A549 (cell line): ENCODE measurements around the gene C14orf132. TPM values are rescaled to one million over a fixed set of nuclear protein-coding genes. Genes with fewer than 3 reads are reported as not detected.

Experiments
- ATAC-seq, 2 experiments: fragments of 200-7000 bp in 1 of 2; fragments of >200 bp in 1 of 2; cut with Nextera tagmentation in 1 of 2; cut with Tn5 transposase in 1 of 2; 3 replicates each; pipeline versions ENCODE4 v1.8.0 to v1.9.1; 2018 to 2020; ENCODE audit warnings: mild to moderate bottlenecking in 1 of 2, moderate library complexity in 1 of 2
- CTCF ChIA-PET: fragments of 300-600 bp; sonication (Branson Sonifier 250); formaldehyde crosslinking; extraction: SDS; loops from one replicate; lab custom pipeline; 2021; ENCODE audit warnings: antibody characterized with exemption, inconsistent platforms; lab: Yijun Ruan, JAX
- POLR2A ChIA-PET: fragments of 350-600 bp; formaldehyde crosslinking; extraction: SDS; loops from one replicate; lab custom pipeline; 2021; ENCODE audit warnings: antibody characterized with exemption, inconsistent platforms; lab: Yijun Ruan, JAX
- DNase-seq, 2 experiments: peaks; one replicate each; pipeline versions ENCODE4 v3.0.0 to v3.0.0-alpha.2; 2011 to 2016; ENCODE audit warnings: low read depth in 1 of 2, low spot score in 1 of 2
- FAIRE-seq: peaks from 2 replicates; lab custom pipeline; 2011; peaks lifted over from hg19 to GRCh38; lab: Jason Lieb, UNC
- H3K27ac ChIP-seq, 2 experiments: fragments of >200 bp; sonication (Bioruptor Twin); formaldehyde crosslinking; 3 replicates each; pipeline ENCODE4 v1.5.1; 2016 to 2017
- H3K4me1 ChIP-seq: fragments of >200 bp; sonication (Bioruptor Twin); formaldehyde crosslinking; 3 replicates; pipeline ENCODE4 v1.6.1; 2016
- H3K4me2 ChIP-seq: fragments of >200 bp; sonication (Bioruptor Twin); formaldehyde crosslinking; 3 replicates; pipeline ENCODE4 v1.6.1; 2016
- H3K4me3 ChIP-seq: fragments of >200 bp; sonication (Bioruptor Twin); formaldehyde crosslinking; 3 replicates; pipeline ENCODE4 v1.5.1; 2016
- H3K9me3 ChIP-seq: fragments of >200 bp; sonication (Bioruptor Twin); formaldehyde crosslinking; 3 replicates; pipeline ENCODE4 v1.6.1; 2016
- CHD2 ChIP-seq: fragments of 150-350 bp; IDR thresholded peaks from 2 replicates; pipeline ENCODE4 v1.6.1; 2014; ENCODE audit warnings: low read length; ENCODE audit not compliant: partially characterized antibody
- EHF ChIP-seq: fragments of 250-450 bp; sonication (Bioruptor Pico); IDR thresholded peaks from 2 replicates; pipeline ENCODE4 v1.5.0; 2020; ENCODE audit warnings: mild to moderate bottlenecking
- EP300 ChIP-seq, 2 experiments: fragments of >200 bp; sonication (Bioruptor Twin); formaldehyde crosslinking; IDR thresholded peaks; 2 replicates in 1 of 2; 3 replicates in 1 of 2; pipeline ENCODE4 v1.6.1; 2016 to 2017
- ESRRA ChIP-seq: fragments of 150-350 bp; IDR thresholded peaks from 2 replicates; pipeline ENCODE4 v1.6.1; 2014; ENCODE audit warnings: mild to moderate bottlenecking, low read length, borderline replicate concordance
- GATA3 ChIP-seq: IDR thresholded peaks from 2 replicates; pipeline ENCODE4 v1.6.1; 2012; ENCODE audit warnings: borderline replicate concordance
- HDAC2 ChIP-seq: fragments of 200-600 bp; sonication (generic); IDR thresholded peaks from 2 replicates; pipeline ENCODE4 v1.6.1; 2016
- HEYL ChIP-seq: fragments of 250-450 bp; sonication (Bioruptor Pico); IDR thresholded peaks from 2 replicates; pipeline ENCODE4 v1.8.0; 2021; ENCODE audit warnings: mild to moderate bottlenecking, moderate library complexity
- HOXB5 ChIP-seq: fragments of 250-450 bp; sonication (Bioruptor Pico); IDR thresholded peaks from 2 replicates; pipeline ENCODE4 v1.5.0; 2020; ENCODE audit warnings: mild to moderate bottlenecking, moderate library complexity
- JUN ChIP-seq, 2 experiments: fragments of >200 bp; sonication (Bioruptor Twin); formaldehyde crosslinking; IDR thresholded peaks; 2 replicates in 1 of 2; 3 replicates in 1 of 2; pipeline ENCODE4 v1.6.1; 2016 to 2017
- MAZ ChIP-seq: fragments of 150-350 bp; IDR thresholded peaks from 2 replicates; pipeline ENCODE4 v1.6.1; 2014; ENCODE audit warnings: antibody characterized with exemption, low read depth, low read length, borderline replicate concordance
- POLR2AphosphoS2 ChIP-seq: conservative IDR thresholded peaks from 2 replicates; pipeline ENCODE4 v1.6.1; 2012; ENCODE audit warnings: low read length, improper control_type of control experiment, inconsistent platforms
- RARB ChIP-seq: fragments of 250-450 bp; sonication (Bioruptor Pico); IDR thresholded peaks from 2 replicates; pipeline ENCODE4 v1.8.0; 2021; ENCODE audit warnings: mild to moderate bottlenecking, moderate library complexity
- RNF2 ChIP-seq: fragments of 200-600 bp; sonication (generic); IDR thresholded peaks from 2 replicates; pipeline ENCODE4 v1.6.1; 2016; ENCODE audit warnings: low read depth, mild to moderate bottlenecking, antibody characterized with exemption, moderate library complexity, borderline replicate concordance
- SMC3 ChIP-seq: fragments of >200 bp; sonication (Bioruptor Twin); formaldehyde crosslinking; IDR thresholded peaks from 3 replicates; pipeline ENCODE4 v1.6.1; 2018; ENCODE audit warnings: inconsistent platforms
- TFCP2L1 ChIP-seq: fragments of 250-450 bp; sonication (Bioruptor Pico); IDR thresholded peaks from 2 replicates; pipeline ENCODE4 v1.5.0; 2021; ENCODE audit warnings: mild to moderate bottlenecking
- ZC3H11A ChIP-seq: fragments of 450-650 bp; IDR thresholded peaks from 2 replicates; pipeline ENCODE4 v1.6.1; 2014; ENCODE audit warnings: antibody characterized with exemption, mild to moderate bottlenecking
- ZFP36 ChIP-seq: fragments of 450-650 bp; IDR thresholded peaks from 2 replicates; pipeline ENCODE4 v1.6.1; 2014; ENCODE audit warnings: borderline replicate concordance; ENCODE audit not compliant: partially characterized antibody
- ZNF302 ChIP-seq: fragments of 250-450 bp; sonication (Bioruptor Pico); IDR thresholded peaks from 2 replicates; pipeline ENCODE4 v1.9.0; 2021; ENCODE audit warnings: inconsistent platforms, mild to moderate bottlenecking, moderate library complexity
- WGBS: methylation state at CpG from one replicate; pipeline ENCODE4 v1.1.6; 2017; ENCODE audit errors: missing lambda C conversion rate; 5-methylcytosine and 5-hydroxymethylcytosine counted together
- polyA plus RNA-seq, 4 experiments: library from polyadenylated mRNA; depleted of rRNA in 3 of 4; stranded (reverse); fragments of >200 nt; fragmentation: RNase III in 1 of 4; extraction: RNeasy Plus Mini Kit Qiagen cat#74134 plus additional on column Dnase treatment in 1 of 4; gene quantifications; 2 replicates in 3 of 4; 3 replicates in 1 of 4; pipeline ENCODE4 v1.2.3, GENCODE V29; 2011 to 2017
- TF ChIP-seq, protein P1 (sequence below): IDR thresholded peaks from 2 replicates; pipeline ENCODE4 v1.6.1; 2012
- TF ChIP-seq, protein P2 (sequence below): fragments of >200 bp; sonication (Bioruptor Twin); formaldehyde crosslinking; IDR thresholded peaks from 2 replicates; pipeline ENCODE4 v1.6.1; 2016
- TF ChIP-seq, protein P3 (sequence below): IDR thresholded peaks from 2 replicates; pipeline ENCODE4 v1.6.1; 2012; ENCODE audit warnings: low read depth, borderline replicate concordance
- TF ChIP-seq, protein P4 (sequence below): fragments of 250-450 bp; sonication (Bioruptor Pico); IDR thresholded peaks from 2 replicates; pipeline ENCODE4 v1.5.0; 2020; ENCODE audit warnings: low read depth, mild to moderate bottlenecking, moderate library complexity
- TF ChIP-seq, protein P5 (sequence below): fragments of 200-600 bp; sonication (generic); IDR thresholded peaks from 2 replicates; pipeline ENCODE4 v1.6.1; 2016; ENCODE audit warnings: antibody characterized with exemption, mild to moderate bottlenecking, moderate library complexity
- TF ChIP-seq, protein P6 (sequence below): IDR thresholded peaks from 2 replicates; pipeline ENCODE4 v1.6.1; 2012
- TF ChIP-seq, protein P7 (sequence below): fragments of 450-650 bp; IDR thresholded peaks from 2 replicates; pipeline ENCODE4 v1.6.1; 2014; ENCODE audit warnings: antibody characterized with exemption

The C14orf132 gene
- polyA plus RNA-seq, 2 of the 4 experiments (the other 2 are of a cell fraction): 4.6 to 8.5 TPM

DNA sequence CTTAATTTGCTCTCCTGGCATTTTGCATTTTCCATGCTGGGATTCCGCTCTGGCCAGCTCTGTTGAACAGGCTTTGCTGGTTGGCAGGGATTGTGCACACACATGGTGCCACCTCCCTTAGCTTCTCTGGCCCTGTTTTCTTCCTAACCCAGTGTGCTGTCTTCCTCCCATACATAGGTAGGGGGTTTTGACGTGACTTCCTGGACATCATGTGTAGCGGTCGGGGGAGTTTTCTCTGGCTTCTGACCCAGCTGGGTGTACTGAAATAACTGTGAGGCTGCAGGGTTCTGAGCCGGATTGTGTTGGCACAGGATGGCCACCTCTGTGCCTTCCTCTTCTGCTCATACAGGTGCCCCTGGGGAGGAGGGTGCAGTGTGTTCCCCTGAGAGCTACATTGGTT is 25.7 kb downstream of the C14orf132 start:
- TF ChIP-seq, protein P1, sequence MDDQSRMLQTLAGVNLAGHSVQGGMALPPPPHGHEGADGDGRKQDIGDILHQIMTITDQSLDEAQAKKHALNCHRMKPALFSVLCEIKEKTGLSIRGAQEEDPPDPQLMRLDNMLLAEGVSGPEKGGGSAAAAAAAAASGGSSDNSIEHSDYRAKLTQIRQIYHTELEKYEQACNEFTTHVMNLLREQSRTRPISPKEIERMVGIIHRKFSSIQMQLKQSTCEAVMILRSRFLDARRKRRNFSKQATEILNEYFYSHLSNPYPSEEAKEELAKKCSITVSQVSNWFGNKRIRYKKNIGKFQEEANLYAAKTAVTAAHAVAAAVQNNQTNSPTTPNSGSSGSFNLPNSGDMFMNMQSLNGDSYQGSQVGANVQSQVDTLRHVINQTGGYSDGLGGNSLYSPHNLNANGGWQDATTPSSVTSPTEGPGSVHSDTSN: no peak
- TF ChIP-seq JUN (IDR thresholded peaks at IDR 0.05) (no peak), HOXB5 (CRISPR knock-in tag) (no peak), CHD2 (no peak), HEYL (CRISPR knock-in tag) (no peak), TFCP2L1 (CRISPR knock-in tag) (no peak)
- 79% methylated on average over 5 of the region's 5 CpGs for WGBS
- no peaks in the 10 kb centered on the region for H3K4me1 ChIP-seq
- no peak for DNase-seq
- no peak overlapping the region for H3K4me2 ChIP-seq
- POLR2A ChIA-PET: no interaction called here
- H3K27ac ChIP-seq: no peak overlapping the region
- H3K9me3 ChIP-seq: no peaks in the 10 kb centered on the region
- no peak for FAIRE-seq
- H3K4me3 ChIP-seq: no peak overlapping the region
- ATAC-seq: no peak
- CTCF ChIA-PET: interaction anchor here (0.5 to 1.3 kb wide), 3 partner anchors 27 to 1635 kb away, joined by 3 read pairs; no protein-coding TSS in a partner anchor

DNA sequence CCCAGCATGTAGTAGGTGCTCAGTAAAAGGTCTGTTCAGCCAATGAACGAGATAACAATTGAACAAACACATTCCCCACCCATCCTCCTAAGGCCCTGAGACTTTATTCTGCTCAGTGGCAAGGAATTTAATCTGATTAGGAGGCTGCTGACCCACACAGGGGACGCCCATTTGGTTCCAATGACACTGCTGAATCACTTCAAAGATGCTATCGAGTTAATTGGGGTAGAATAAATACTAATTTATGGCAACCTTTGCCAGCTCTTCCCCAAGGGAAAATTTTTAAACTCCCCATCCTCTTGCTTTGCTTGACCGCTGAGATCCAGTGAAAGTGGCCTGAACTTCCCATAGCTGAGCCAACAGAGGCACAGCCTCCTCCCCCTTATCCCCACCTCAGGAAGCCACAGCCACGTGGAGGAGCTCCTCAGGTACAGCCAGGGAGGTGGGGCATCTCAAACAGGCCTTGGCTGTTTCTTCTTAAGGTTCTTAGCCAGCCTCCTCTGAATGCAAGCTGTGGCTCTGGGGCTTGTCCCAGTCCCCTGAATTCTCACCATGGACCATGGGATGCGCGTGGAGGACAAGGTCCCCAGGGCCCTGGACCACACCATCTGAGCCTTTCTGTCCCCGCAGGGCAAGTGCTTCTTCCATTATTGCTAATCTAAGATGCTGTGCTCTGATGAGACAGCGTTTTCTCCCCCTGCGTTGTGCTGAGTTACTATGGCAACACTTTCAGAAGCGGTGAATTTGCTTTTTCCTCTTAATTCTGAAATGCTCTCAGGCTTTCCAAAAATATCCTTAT is 26.7 kb downstream of the C14orf132 start:
- no peak for TF ChIP-seq ZNF302 (CRISPR knock-in tag)
- no peak for TF ChIP-seq ZFP36
- TF ChIP-seq EP300 (IDR thresholded peaks at IDR 0.05): no peak
- no peak for TF ChIP-seq CHD2
- no peak for TF ChIP-seq SMC3
- TF ChIP-seq HDAC2: no peak
- no peak for TF ChIP-seq GATA3
- TF ChIP-seq, protein P2, sequence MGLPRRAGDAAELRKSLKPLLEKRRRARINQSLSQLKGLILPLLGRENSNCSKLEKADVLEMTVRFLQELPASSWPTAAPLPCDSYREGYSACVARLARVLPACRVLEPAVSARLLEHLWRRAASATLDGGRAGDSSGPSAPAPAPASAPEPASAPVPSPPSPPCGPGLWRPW: no peak
- TF ChIP-seq POLR2AphosphoS2: no peak
- TF ChIP-seq, protein P3, sequence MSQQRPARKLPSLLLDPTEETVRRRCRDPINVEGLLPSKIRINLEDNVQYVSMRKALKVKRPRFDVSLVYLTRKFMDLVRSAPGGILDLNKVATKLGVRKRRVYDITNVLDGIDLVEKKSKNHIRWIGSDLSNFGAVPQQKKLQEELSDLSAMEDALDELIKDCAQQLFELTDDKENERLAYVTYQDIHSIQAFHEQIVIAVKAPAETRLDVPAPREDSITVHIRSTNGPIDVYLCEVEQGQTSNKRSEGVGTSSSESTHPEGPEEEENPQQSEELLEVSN: no peak
- TF ChIP-seq HOXB5 (CRISPR knock-in tag): no peak
- TF ChIP-seq ZC3H11A: no peak
- TF ChIP-seq, protein P4, sequence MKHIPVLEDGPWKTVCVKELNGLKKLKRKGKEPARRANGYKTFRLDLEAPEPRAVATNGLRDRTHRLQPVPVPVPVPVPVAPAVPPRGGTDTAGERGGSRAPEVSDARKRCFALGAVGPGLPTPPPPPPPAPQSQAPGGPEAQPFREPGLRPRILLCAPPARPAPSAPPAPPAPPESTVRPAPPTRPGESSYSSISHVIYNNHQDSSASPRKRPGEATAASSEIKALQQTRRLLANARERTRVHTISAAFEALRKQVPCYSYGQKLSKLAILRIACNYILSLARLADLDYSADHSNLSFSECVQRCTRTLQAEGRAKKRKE (CRISPR knock-in tag): no peak
- no peak for TF ChIP-seq ESRRA
- TF ChIP-seq RNF2: no peak
- no peaks in the 10 kb centered on the region for H3K9me3 ChIP-seq
- no peak overlapping the region for H3K4me2 ChIP-seq
- ATAC-seq (no peak), DNase-seq (no peak), FAIRE-seq (no peak)
- ChIA-PET CTCF (interaction anchor here (0.8 to 1.4 kb wide), 4 partner anchors 9 to 67 kb away, joined by 3 to 5 read pairs (median 3); no protein-coding TSS in a partner anchor), POLR2A (no interaction called here)
- 57% methylated on average over 11 of the region's 11 CpGs for WGBS
- no peak overlapping the region for H3K4me3 ChIP-seq
- H3K27ac ChIP-seq: 0 out of 6 replicates have a peak overlapping the region, but pooled peaks of 1 of the 2 experiments have one; percentile 25
- no peaks in the 10 kb centered on the region for H3K4me1 ChIP-seq

DNA sequence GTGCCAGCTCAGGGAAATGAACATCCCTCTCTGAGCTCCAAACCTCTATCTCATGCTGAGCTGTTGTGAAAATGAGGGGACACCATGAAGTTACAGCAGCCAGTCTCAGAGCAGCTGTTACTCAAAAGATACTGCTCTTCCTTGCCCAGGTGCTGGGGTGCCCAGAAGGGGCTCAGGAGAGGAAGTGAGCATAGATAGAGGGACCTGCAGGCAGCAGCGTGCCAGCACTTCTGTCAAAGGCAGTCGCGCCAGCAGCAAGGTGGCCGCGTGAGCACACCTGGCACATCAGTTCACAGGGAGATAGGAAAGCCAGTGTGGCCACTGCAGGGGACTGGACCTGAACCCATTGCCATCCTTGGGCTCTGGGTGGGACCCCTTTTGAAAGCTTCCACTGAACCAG is 27.8 kb downstream of the C14orf132 start:
- no peak for FAIRE-seq
- Histone ChIP-seq H3K9me3 (no peaks in the 10 kb centered on the region), H3K4me3 (no peak overlapping the region), H3K4me1 (no peaks in the 10 kb centered on the region), H3K4me2 (no peak overlapping the region), H3K27ac (no peak overlapping the region)
- DNase-seq: no peak
- POLR2A ChIA-PET: no interaction called here
- no peak for ATAC-seq
- CTCF ChIA-PET: interaction anchor here (0.8 to 1.4 kb wide), 2 partner anchors 10 to 68 kb away, joined by 3 to 5 read pairs; no protein-coding TSS in a partner anchor
- WGBS: 84% methylated on average over 5 of the region's 5 CpGs
- TF ChIP-seq MAZ: no peak
- TF ChIP-seq, protein P5, sequence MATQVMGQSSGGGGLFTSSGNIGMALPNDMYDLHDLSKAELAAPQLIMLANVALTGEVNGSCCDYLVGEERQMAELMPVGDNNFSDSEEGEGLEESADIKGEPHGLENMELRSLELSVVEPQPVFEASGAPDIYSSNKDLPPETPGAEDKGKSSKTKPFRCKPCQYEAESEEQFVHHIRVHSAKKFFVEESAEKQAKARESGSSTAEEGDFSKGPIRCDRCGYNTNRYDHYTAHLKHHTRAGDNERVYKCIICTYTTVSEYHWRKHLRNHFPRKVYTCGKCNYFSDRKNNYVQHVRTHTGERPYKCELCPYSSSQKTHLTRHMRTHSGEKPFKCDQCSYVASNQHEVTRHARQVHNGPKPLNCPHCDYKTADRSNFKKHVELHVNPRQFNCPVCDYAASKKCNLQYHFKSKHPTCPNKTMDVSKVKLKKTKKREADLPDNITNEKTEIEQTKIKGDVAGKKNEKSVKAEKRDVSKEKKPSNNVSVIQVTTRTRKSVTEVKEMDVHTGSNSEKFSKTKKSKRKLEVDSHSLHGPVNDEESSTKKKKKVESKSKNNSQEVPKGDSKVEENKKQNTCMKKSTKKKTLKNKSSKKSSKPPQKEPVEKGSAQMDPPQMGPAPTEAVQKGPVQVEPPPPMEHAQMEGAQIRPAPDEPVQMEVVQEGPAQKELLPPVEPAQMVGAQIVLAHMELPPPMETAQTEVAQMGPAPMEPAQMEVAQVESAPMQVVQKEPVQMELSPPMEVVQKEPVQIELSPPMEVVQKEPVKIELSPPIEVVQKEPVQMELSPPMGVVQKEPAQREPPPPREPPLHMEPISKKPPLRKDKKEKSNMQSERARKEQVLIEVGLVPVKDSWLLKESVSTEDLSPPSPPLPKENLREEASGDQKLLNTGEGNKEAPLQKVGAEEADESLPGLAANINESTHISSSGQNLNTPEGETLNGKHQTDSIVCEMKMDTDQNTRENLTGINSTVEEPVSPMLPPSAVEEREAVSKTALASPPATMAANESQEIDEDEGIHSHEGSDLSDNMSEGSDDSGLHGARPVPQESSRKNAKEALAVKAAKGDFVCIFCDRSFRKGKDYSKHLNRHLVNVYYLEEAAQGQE: no peak
- no peak for TF ChIP-seq RNF2
- TF ChIP-seq, protein P6, sequence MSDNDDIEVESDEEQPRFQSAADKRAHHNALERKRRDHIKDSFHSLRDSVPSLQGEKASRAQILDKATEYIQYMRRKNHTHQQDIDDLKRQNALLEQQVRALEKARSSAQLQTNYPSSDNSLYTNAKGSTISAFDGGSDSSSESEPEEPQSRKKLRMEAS: no peak
- TF ChIP-seq, protein P7, sequence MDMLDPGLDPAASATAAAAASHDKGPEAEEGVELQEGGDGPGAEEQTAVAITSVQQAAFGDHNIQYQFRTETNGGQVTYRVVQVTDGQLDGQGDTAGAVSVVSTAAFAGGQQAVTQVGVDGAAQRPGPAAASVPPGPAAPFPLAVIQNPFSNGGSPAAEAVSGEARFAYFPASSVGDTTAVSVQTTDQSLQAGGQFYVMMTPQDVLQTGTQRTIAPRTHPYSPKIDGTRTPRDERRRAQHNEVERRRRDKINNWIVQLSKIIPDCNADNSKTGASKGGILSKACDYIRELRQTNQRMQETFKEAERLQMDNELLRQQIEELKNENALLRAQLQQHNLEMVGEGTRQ: no peak
- TF ChIP-seq EHF (CRISPR knock-in tag): no peak
- TF ChIP-seq ESRRA: no peak
- no peak for TF ChIP-seq RARB
- TF ChIP-seq, protein P2: no peak
